Heart left ventricle (tissue), 16 donors: ENCODE measurements around the gene MIXL1. TPM values are rescaled to one million over a fixed set of nuclear protein-coding genes. Genes with fewer than 3 reads are reported as not detected.

ENCODE experiments used
- ATAC-seq, 4 donors: fragments of 200-7000 bp; cut with Tn5 transposase; one replicate each; pipeline ENCODE4 v1.9.1; 2020 to 2022; ENCODE audit warnings: moderate library complexity in 4 of 4, mild to moderate bottlenecking in 3 of 4, moderate number of reproducible peaks in 1 of 4
- DNase-seq, 5 donors: peaks; one replicate each; pipeline ENCODE4 v3.0.0-alpha.2; 2020
- H3K27ac ChIP-seq, 12 donors: fragments of 200-600 bp; sonication (generic) in 4 of 12; one replicate each; pipeline versions ENCODE4 v1.5.0 to v1.8.0; 2016 to 2022; ENCODE audit warnings: mild to moderate bottlenecking in 2 of 12
- H3K27me3 ChIP-seq, 9 donors: fragments of 200-600 bp; sonication (generic) in 2 of 9; one replicate each; pipeline versions ENCODE4 v1.5.1 to v1.8.0; 2016 to 2022; ENCODE audit warnings: mild to moderate bottlenecking in 3 of 9
- H3K36me3 ChIP-seq, 9 donors: fragments of 200-600 bp; sonication (generic) in 2 of 9; one replicate each; pipeline versions ENCODE4 v1.5.0 to v1.8.0; 2018 to 2022; ENCODE audit warnings: mild to moderate bottlenecking in 2 of 9
- H3K4me1 ChIP-seq, 12 donors: fragments of 200-600 bp; sonication (generic) in 4 of 12; one replicate each; pipeline versions ENCODE4 v1.5.0 to v1.8.0; 2016 to 2022; ENCODE audit warnings: mild to moderate bottlenecking in 3 of 12
- H3K4me3 ChIP-seq, 12 donors: fragments of 200-600 bp; sonication (generic) in 4 of 12; one replicate each; pipeline versions ENCODE4 v1.5.0 to v1.8.0; 2017 to 2022; ENCODE audit warnings: mild to moderate bottlenecking in 9 of 12, moderate library complexity in 4 of 12
- H3K9me3 ChIP-seq, 12 donors: fragments of 200-600 bp; sonication (generic) in 4 of 12; one replicate each; pipeline versions ENCODE4 v1.5.0 to v1.8.0; 2016 to 2022; ENCODE audit warnings: mild to moderate bottlenecking in 1 of 12
- POLR2A ChIP-seq, 2 donors: fragments of 450-650 bp; IDR thresholded peaks; one replicate each; pipeline ENCODE4 v1.6.1; 2017; ENCODE audit warnings: antibody characterized with exemption in 2 of 2, mild to moderate bottlenecking in 2 of 2, moderate library complexity in 2 of 2
- WGBS, 4 donors: extraction: QIAGEN DNeasy Blood & Tissue Kit in 2 of 4; methylation state at CpG; one replicate each; pipeline versions ENCODE4 v1.1.5 to v1.1.7; 2013 to 2018; 5-methylcytosine and 5-hydroxymethylcytosine counted together
- intact Hi-C, 10 donors: fragments of 100-400 bp; cut with DNase I; formaldehyde crosslinking; loops; one replicate each; pipeline versions ENCODE4 v1.11.1 to v1.14.2; 2022
- polyA plus RNA-seq, 2 donors: library from polyadenylated mRNA; stranded (reverse); fragments of 200-250 nt; gene quantifications; one replicate each; pipeline ENCODE4 v1.2.3, GENCODE V29; 2013
- total RNA-seq, 9 donors: library from RNA; depleted of rRNA in 2 of 9; stranded (reverse); fragments of >200 nt in 2 of 9; fragmentation: NEBNext Ultra II Directional in 3 of 9; extraction: Animal tissue kit (Norgen Biotek cat#: 25700) in 3 of 9; gene quantifications; one replicate each; pipeline versions ENCODE4 v1.1.0 to v1.2.4, GENCODE V29; 2016 to 2023
- TF ChIP-seq, protein P1 (sequence below), 12 donors: fragments of 200-600 bp; sonication (generic) in 4 of 12; IDR thresholded peaks; one replicate each; pipeline versions ENCODE4 v1.5.0 to v1.8.0; 2018 to 2022; ENCODE audit warnings: antibody characterized with exemption in 12 of 12, mild to moderate bottlenecking in 5 of 12
- donor health status: ischemic (EF 13 %, LVEDD 7.1; RV severe dilation, severe dysfunction).
- donor health status: healthy with polysubstance abuse.
- donor health status: DM: no; HTN: yes; CAD: no.
- donor health status: DM: no; HTN: no; CAD: no.
- donor health status: ischemic (EF 25% LVEDD 6.9; RV normal size, moderate dysfunction).
- donor health status: ischemic (EF 25% LVEDD 5.7; RV mildly dilated, moderate dysfunction).
- donor health status: healthy.
- donor health status: DM: yes; HTN: yes; CAD: no.
- donor health status: ischemic (EF 35%, LVEDD 5.7; RV mildly dilated, moderate dysfunction).
- donor health status: nonischemic (EF 11% LVEDD 7.7; RV severe dilation, severe dysfunction).
- donor health status: DM: yes; HTN: yes; CAD: no.
- donor health status: PGD.
- donor health status: ischemic (EF 29% LVEDD 5.4; RV normal size, mild dysfunction).
- donor health status: nonischemic (EF 23%, LVEDD 6.1; RV moderate dilation, normal function).

The MIXL1 gene
- total and polyA plus RNA-seq, 11 donors = 0.06 to 0.84 (median 0.32) TPM; not detected in 8

DNA sequence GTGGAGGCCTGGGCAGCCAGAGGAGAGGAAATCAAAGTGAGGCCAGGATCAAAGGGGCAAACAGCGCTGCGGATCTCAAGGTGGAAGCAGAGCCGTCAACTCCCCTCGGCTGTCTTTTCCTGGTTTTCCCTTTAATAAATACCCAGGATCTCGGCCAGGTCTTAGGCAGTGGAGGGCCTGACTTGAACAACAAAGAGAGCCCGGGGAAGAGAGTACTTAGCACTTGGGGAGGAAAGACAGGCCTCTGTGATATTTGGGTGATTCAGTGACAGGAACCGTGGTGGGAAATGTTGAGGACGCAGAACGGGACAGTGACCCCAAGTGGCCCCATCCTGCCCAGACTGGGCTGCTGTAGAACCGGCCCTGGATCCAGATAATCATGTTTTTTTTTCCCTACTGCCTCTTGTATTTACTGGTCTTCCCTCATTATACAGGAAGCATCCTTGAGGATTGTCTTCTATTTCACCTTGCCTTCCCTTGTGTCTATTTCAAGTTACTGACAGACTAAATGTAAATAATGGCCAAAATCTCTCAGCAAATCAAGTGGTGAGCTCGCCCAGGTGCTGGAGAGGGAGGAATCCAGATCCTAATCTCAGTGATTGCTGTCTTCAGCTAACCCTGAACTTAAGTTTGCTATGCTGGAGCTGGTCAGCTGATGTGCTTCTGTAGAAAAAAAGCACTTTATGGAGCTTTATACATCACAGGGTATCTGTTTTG is 2.8 kb upstream of the MIXL1 start:
- Histone ChIP-seq H3K4me1 (peaks cover 0 to 12% (median 3%) of the 10 kb centered on the region in 12 donors), H3K27me3 (peaks cover 0 to 26% (median 8%) of the 10 kb centered on the region in 9 donors), H3K36me3 (no peaks in the 10 kb centered on the region), H3K4me3 (no peak overlapping the region), H3K27ac (no peak overlapping the region), H3K9me3 (no peaks in the 10 kb centered on the region)
- no peak for TF ChIP-seq POLR2A (IDR thresholded peaks at IDR 0.05)
- TF ChIP-seq, protein P1, sequence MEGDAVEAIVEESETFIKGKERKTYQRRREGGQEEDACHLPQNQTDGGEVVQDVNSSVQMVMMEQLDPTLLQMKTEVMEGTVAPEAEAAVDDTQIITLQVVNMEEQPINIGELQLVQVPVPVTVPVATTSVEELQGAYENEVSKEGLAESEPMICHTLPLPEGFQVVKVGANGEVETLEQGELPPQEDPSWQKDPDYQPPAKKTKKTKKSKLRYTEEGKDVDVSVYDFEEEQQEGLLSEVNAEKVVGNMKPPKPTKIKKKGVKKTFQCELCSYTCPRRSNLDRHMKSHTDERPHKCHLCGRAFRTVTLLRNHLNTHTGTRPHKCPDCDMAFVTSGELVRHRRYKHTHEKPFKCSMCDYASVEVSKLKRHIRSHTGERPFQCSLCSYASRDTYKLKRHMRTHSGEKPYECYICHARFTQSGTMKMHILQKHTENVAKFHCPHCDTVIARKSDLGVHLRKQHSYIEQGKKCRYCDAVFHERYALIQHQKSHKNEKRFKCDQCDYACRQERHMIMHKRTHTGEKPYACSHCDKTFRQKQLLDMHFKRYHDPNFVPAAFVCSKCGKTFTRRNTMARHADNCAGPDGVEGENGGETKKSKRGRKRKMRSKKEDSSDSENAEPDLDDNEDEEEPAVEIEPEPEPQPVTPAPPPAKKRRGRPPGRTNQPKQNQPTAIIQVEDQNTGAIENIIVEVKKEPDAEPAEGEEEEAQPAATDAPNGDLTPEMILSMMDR (IDR thresholded peaks at IDR 0.05) = no peak
- DNase-seq (no peak), ATAC-seq (no peak)
- 49 to 60% (median 55%) methylated on average over 11 of the region's 11 CpGs for WGBS, 4 donors
- intact Hi-C loops = no loop called here

DNA sequence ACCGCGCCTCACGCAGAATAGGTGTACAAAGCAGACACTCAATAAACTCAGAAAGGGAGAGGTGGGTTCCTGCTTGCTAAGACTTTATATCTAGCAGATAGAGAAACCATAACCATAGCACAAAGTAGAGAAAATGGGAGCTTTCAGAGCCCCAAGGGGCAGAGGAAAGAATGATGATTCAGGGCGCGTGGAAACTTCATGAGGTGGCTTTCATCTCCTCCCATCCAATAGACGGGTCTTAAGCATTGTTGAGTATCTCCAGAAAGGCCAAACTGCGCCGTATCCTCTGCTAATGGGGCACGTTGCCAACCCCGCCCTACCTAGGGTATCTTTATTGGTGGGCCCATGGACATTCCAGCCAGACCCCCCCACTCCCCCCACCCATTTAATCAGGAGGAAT is 778 bp upstream of the MIXL1 start:
- Histone ChIP-seq H3K4me1 (peaks cover 0 to 12% (median 3%) of the 10 kb centered on the region in 12 donors), H3K4me3 (no peak overlapping the region), H3K36me3 (no peaks in the 10 kb centered on the region), H3K27ac (no peak overlapping the region), H3K27me3 (peaks cover 0 to 26% (median 8%) of the 10 kb centered on the region in 9 donors), H3K9me3 (no peaks in the 10 kb centered on the region)
- intact Hi-C loops = no loop called here
- no peak for TF ChIP-seq POLR2A (IDR thresholded peaks at IDR 0.05)
- WGBS, 4 donors = 90 to 97% (median 93%) methylated on average over 10 of the region's 10 CpGs
- DNase-seq (no peak), ATAC-seq (no peak)

DNA sequence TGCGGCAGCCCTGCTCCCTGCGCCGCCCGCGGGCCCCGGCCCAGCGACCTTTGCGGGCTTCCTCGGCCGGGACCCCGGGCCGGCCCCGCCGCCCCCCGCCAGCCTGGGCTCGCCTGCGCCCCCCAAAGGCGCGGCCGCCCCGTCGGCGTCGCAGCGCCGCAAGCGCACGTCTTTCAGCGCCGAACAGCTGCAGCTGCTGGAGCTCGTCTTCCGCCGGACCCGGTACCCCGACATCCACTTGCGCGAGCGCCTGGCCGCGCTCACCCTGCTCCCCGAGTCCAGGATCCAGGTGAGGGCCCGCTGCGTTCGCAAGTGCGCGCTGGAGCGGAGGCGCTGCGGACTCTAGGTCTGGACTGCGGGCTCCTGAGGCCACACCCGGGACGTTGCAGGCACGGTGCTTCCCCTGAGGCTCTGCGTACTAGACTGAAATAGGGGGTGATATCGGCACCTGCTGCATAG is 351 bp downstream of the MIXL1 start:
- 1 to 2% (median 2%) methylated on average over 30 to 55 of the region's 55 CpGs for WGBS, 4 donors
- peak in 1 of 4 donors; percentile 29 for ATAC-seq
- TF ChIP-seq, protein P1 (IDR thresholded peaks at IDR 0.05) = no peak
- TF ChIP-seq POLR2A (IDR thresholded peaks at IDR 0.05) = no peak

DNA sequence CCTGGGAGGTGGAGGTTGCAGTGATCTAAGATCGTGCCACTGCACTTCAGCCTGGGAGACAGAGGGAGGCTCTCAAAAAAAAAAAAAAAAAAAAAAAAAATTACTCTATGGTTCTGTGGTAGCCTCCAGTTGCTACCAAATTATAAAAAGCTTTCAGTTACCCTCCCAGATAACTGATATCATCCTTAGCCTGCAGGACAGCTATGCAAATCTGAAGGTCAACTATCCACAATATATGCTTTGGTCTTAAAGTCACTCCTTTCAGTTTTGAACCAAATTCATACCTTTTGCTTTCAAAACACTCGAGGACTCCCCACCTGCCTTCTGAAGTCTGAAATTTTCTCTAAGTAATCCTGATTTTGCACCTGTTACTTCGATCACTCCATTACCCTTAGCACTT is 3.1 kb downstream of the MIXL1 start:
- no peak for DNase-seq
- ATAC-seq = no peak
- intact Hi-C loops = no loop called here
- 89 to 96% (median 93%) methylated on average over 3 of the region's 3 CpGs for WGBS, 4 donors
- H3K4me3 ChIP-seq = no peak overlapping the region
- H3K9me3 ChIP-seq = no peaks in the 10 kb centered on the region
- H3K27ac ChIP-seq = no peak overlapping the region
- H3K4me1 ChIP-seq = peaks cover 0 to 12% (median 3%) of the 10 kb centered on the region in 12 donors
- H3K36me3 ChIP-seq = peaks cover 0 to 26% (median 6%) of the 10 kb centered on the region in 9 donors
- H3K27me3 ChIP-seq = peaks cover 0 to 26% (median 8%) of the 10 kb centered on the region in 9 donors
- TF ChIP-seq, protein P1 (IDR thresholded peaks at IDR 0.05) = no peak
- no peak for TF ChIP-seq POLR2A (IDR thresholded peaks at IDR 0.05)

More for the DNA sequence above, 351 bp downstream of the MIXL1 start:
- no peak overlapping the region for H3K27ac ChIP-seq
- peaks cover 0 to 12% (median 3%) of the 10 kb centered on the region in 12 donors for H3K4me1 ChIP-seq
- peaks cover 0 to 26% (median 8%) of the 10 kb centered on the region in 9 donors for H3K27me3 ChIP-seq
- no peaks in the 10 kb centered on the region for H3K36me3 ChIP-seq
- intact Hi-C loops = no loop called here
- H3K9me3 ChIP-seq = no peaks in the 10 kb centered on the region
- peak in 1 of 5 donors; percentile 70 for DNase-seq
- H3K4me3 ChIP-seq = peak overlapping the region in 11 of 12 donors; percentile 30 to 61 (median 51)
